ENCODE measurements around the gene RPS6KA2.

The RPS6KA2 gene

GRCh38 chr6:166430269-166430668 lies 196.8 kb downstream of the RPS6KA2 start:
- Histone ChIP-seq H3K9me3 (no peaks in the 10 kb centered on the region), H3K27me3 (no peaks in the 10 kb centered on the region), H3K36me3 (peaks cover 29 to 35% (median 30%) of the 10 kb centered on the region in 3 donors), H3K4me1 (no peaks in the 10 kb centered on the region), H3K27ac (no peak overlapping the region), H3K4me3 (no peak overlapping the region)
- intact Hi-C loops (cut with DNase I; ENCODE audit: low total_unique reads), result no loop called here
- no peak for DNase-seq
- TF ChIP-seq, protein P1, sequence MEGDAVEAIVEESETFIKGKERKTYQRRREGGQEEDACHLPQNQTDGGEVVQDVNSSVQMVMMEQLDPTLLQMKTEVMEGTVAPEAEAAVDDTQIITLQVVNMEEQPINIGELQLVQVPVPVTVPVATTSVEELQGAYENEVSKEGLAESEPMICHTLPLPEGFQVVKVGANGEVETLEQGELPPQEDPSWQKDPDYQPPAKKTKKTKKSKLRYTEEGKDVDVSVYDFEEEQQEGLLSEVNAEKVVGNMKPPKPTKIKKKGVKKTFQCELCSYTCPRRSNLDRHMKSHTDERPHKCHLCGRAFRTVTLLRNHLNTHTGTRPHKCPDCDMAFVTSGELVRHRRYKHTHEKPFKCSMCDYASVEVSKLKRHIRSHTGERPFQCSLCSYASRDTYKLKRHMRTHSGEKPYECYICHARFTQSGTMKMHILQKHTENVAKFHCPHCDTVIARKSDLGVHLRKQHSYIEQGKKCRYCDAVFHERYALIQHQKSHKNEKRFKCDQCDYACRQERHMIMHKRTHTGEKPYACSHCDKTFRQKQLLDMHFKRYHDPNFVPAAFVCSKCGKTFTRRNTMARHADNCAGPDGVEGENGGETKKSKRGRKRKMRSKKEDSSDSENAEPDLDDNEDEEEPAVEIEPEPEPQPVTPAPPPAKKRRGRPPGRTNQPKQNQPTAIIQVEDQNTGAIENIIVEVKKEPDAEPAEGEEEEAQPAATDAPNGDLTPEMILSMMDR (IDR thresholded peaks at IDR 0.05), result no peak

DNA sequence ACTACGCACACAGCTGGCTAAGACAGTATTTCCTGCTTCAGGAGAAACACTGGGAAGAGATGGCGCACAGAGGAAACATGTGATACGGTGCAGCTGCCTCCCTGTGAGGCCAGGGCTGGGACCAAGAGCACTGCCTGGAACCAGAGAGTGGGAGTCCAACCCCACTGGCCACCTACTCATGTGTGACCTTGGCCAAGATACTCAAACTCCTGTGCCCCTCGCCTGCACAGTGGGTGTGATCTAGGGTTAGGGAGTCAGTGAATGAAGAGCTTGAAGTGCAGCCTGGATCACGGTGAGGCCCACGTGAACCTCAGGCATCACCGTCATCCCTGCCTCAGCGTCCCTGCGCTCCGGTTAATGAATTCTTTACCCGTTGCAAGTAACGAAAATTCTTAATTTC lies 202.6 kb downstream of the RPS6KA2 start:
- TF ChIP-seq, protein P1 (IDR thresholded peaks at IDR 0.05), result no peak
- Histone ChIP-seq H3K9me3 (no peaks in the 10 kb centered on the region), H3K36me3 (peaks cover 13 to 53% (median 19%) of the 10 kb centered on the region in 3 donors), H3K4me1 (no peaks in the 10 kb centered on the region), H3K27me3 (no peaks in the 10 kb centered on the region), H3K27ac (no peak overlapping the region), H3K4me3 (no peak overlapping the region)
- intact Hi-C loops (cut with DNase I; ENCODE audit: low total_unique reads), result no loop called here
- DNase-seq, result no peak

DNA sequence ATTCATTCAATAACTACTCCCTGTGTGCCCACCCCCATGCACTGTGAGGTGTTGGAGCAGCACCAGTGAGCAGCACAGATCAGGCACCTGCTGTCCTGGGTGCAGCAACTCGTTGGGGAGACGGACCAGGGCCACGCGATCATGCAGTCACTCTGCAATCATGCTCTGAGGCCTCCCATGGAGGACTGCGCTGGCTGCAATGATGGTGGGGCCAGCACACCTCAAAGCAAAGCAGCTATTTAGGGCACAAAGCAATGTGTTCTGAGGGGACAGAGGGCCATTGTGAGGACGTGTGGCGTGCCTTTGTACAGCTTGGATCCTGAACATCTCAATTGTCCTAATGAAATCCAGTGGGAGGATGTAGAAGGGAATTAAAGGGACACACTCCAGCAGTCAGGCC lies 203.3 kb downstream of the RPS6KA2 start:
- Histone ChIP-seq H3K4me1 (no peaks in the 10 kb centered on the region), H3K27ac (no peak overlapping the region), H3K4me3 (no peak overlapping the region), H3K9me3 (no peaks in the 10 kb centered on the region), H3K36me3 (peaks cover 8 to 56% (median 16%) of the 10 kb centered on the region in 3 donors), H3K27me3 (no peaks in the 10 kb centered on the region)
- TF ChIP-seq, protein P1 (IDR thresholded peaks at IDR 0.05), result no peak
- intact Hi-C loops (cut with DNase I; ENCODE audit: low total_unique reads), result no loop called here
- DNase-seq, result no peak

GRCh38 chr6:166423051-166423745 lies 203.9 kb downstream of the RPS6KA2 start:
- Histone ChIP-seq H3K36me3 (peaks cover 8 to 62% (median 22%) of the 10 kb centered on the region in 3 donors), H3K27ac (no peak overlapping the region)

GRCh38 chr6:166422201-166422940 lies 204.7 kb downstream of the RPS6KA2 start:
- no peaks in the 10 kb centered on the region for H3K27me3 ChIP-seq
- intact Hi-C loops (cut with DNase I; ENCODE audit: low total_unique reads), result no loop called here
- H3K4me1 ChIP-seq, result no peaks in the 10 kb centered on the region
- H3K36me3 ChIP-seq, result peaks cover 8 to 64% (median 31%) of the 10 kb centered on the region in 3 donors
- peak in 1 of 2 donors; percentile 40 for DNase-seq
- H3K4me3 ChIP-seq, result no peak overlapping the region
- no peaks in the 10 kb centered on the region for H3K9me3 ChIP-seq
- TF ChIP-seq, protein P1 (IDR thresholded peaks at IDR 0.05), result no peak
- H3K27ac ChIP-seq, result no peak overlapping the region

More at GRCh38 chr6:166423051-166423745, 203.9 kb downstream of the RPS6KA2 start:
- Histone ChIP-seq H3K9me3 (no peaks in the 10 kb centered on the region), H3K4me3 (no peak overlapping the region), H3K27me3 (no peaks in the 10 kb centered on the region), H3K4me1 (no peaks in the 10 kb centered on the region)
- DNase-seq, result peak in 1 of 2 donors; percentile 54
- intact Hi-C loops (cut with DNase I; ENCODE audit: low total_unique reads), result no loop called here
- TF ChIP-seq, protein P1 (IDR thresholded peaks at IDR 0.05), result no peak
